BE2C (cell line): Measurements from ENCODE around the gene EPM2A.

Experiments
- DNase-seq: peaks from one replicate; pipeline ENCODE4 v3.0.0-alpha.2; 2020
- H3K27me3 ChIP-seq: fragments of 250-450 bp; sonication (Bioruptor Pico); 2 replicates; pipeline ENCODE4 v1.5.1; 2020; ENCODE audit warnings: mild to moderate bottlenecking
- H3K36me3 ChIP-seq: fragments of 250-450 bp; sonication (Bioruptor Pico); 2 replicates; pipeline ENCODE4 v1.5.1; 2020; ENCODE audit warnings: mild to moderate bottlenecking
- H3K4me1 ChIP-seq: fragments of 250-450 bp; sonication (Bioruptor Pico); 2 replicates; pipeline ENCODE4 v1.5.1; 2020
- H3K4me3 ChIP-seq: 2 replicates; pipeline ENCODE4 v1.5.1; 2011; ENCODE audit warnings: low read depth, low read length
- H3K9me3 ChIP-seq: fragments of 250-450 bp; sonication (Bioruptor Pico); 2 replicates; pipeline ENCODE4 v1.5.1; 2020
- TF ChIP-seq, protein P1 (sequence below): IDR thresholded peaks from 2 replicates; pipeline ENCODE4 v1.5.1; 2012; ENCODE audit warnings: mild to moderate bottlenecking, low read depth, low read length

The EPM2A gene

DNA sequence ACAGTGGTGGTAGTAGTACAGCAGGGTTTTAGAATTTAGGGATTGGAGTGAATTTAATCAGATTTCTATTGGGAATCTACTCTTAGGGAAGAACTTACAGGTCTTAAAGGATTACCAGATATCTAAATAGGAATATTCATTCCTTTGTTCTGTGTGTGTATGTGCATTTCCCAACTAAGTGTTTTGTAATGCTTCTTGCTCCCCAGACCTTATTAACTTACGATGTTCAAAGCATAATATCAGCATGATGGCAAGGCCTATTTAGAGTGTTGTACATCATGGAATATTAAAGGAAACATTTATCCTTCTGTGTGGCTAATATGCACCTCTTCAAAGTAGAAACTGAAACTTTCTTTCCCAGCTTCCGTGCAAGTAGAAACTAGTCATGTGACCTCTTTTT, 133.9 kb downstream of the EPM2A start:
- H3K36me3 ChIP-seq, result no peaks in the 10 kb centered on the region
- no peak overlapping the region for H3K4me3 ChIP-seq
- H3K9me3 ChIP-seq, result no peaks in the 10 kb centered on the region
- DNase-seq, result no peak
- no peaks in the 10 kb centered on the region for H3K4me1 ChIP-seq
- TF ChIP-seq, protein P1, sequence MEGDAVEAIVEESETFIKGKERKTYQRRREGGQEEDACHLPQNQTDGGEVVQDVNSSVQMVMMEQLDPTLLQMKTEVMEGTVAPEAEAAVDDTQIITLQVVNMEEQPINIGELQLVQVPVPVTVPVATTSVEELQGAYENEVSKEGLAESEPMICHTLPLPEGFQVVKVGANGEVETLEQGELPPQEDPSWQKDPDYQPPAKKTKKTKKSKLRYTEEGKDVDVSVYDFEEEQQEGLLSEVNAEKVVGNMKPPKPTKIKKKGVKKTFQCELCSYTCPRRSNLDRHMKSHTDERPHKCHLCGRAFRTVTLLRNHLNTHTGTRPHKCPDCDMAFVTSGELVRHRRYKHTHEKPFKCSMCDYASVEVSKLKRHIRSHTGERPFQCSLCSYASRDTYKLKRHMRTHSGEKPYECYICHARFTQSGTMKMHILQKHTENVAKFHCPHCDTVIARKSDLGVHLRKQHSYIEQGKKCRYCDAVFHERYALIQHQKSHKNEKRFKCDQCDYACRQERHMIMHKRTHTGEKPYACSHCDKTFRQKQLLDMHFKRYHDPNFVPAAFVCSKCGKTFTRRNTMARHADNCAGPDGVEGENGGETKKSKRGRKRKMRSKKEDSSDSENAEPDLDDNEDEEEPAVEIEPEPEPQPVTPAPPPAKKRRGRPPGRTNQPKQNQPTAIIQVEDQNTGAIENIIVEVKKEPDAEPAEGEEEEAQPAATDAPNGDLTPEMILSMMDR, result no peak
- no peaks in the 10 kb centered on the region for H3K27me3 ChIP-seq

DNA sequence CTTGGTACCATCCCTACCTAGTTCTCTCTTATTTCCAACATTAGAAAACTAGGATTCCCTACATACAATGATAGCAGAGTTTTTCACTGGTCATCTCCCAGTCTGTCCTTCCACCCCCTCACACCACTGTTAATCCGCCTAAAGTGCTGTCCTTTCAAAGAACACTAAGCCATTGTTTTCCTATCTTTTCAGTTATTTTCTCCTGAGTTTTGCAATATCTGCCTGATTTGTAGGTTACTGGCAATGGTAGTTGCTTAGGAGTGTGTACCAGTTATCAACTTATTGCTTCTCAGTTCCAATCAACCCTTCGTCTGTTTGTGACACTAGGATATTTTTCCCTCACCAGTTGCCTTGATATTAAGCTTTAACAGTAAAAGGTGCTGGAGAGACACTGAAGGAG, 135.0 kb downstream of the EPM2A start:
- Histone ChIP-seq H3K4me3 (no peak overlapping the region), H3K9me3 (no peaks in the 10 kb centered on the region), H3K27me3 (no peaks in the 10 kb centered on the region), H3K36me3 (no peaks in the 10 kb centered on the region), H3K4me1 (no peaks in the 10 kb centered on the region)
- TF ChIP-seq, protein P1, result no peak
- DNase-seq, result no peak

DNA sequence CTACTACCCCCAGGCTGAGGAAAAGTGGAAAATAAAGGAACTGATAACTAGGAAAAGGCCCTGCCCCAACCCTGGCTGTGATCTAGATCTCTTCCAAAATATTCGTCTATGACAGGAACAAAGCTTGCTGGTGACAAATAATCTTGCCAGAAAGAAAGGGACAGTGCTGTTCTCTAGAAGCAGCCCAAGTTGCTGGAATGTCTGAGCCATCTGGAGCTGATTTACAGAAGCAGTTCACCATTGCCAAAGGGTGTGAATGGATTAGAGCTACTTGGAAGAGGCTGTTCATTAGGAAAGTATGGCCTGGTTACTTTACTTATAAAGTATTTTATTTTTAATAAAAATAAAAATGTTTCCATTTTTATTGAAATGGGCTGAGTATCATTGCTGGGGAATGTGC, 146.3 kb downstream of the EPM2A start:
- H3K27me3 ChIP-seq, result no peaks in the 10 kb centered on the region
- no peaks in the 10 kb centered on the region for H3K9me3 ChIP-seq
- no peak overlapping the region for H3K4me3 ChIP-seq
- no peak for DNase-seq
- H3K4me1 ChIP-seq, result no peaks in the 10 kb centered on the region
- H3K36me3 ChIP-seq, result no peaks in the 10 kb centered on the region
- TF ChIP-seq, protein P1, result no peak

DNA sequence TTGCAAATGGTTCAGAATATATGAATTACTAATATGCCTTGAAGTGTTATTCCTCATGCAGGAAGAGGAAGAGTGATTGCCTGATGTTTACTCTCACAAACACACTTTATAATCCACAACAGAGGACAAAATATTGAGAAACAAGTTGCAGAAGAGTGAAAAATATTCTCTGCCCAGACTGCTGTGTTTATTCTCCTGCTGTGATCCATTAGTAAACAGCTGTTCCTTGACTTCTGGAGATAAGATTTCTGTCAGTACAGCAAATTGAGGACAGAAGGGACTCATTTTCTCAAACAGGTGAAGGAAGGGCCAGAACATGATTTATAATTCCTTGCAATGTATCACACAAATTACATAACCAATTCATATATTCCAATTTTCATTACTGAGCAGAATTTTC, 148.0 kb downstream of the EPM2A start:
- Histone ChIP-seq H3K27me3 (no peaks in the 10 kb centered on the region), H3K36me3 (no peaks in the 10 kb centered on the region), H3K9me3 (no peaks in the 10 kb centered on the region), H3K4me3 (no peak overlapping the region), H3K4me1 (no peaks in the 10 kb centered on the region)
- DNase-seq, result no peak
- TF ChIP-seq, protein P1, result no peak

DNA sequence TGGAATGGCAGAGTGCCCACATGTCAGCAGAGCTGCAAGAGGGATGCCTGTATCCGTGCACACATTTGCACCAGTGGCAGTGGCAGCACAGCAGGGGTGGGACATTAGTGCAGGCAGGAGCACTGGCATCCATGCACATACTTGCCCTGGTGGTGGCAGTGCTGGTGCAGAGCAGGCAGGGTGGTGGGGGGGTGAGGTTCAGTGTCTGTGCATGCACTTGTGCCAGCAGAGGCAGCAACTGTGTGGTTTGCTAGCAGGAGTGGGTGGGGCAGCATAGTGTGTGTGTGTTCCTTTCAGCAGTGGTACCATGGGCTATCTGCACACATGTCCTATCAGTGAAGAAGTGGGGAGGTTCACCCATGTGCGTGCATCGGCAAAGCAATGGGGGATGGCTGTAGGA, 151.6 kb downstream of the EPM2A start:
- Histone ChIP-seq H3K4me3 (no peak overlapping the region), H3K27me3 (no peaks in the 10 kb centered on the region), H3K4me1 (no peaks in the 10 kb centered on the region), H3K36me3 (no peaks in the 10 kb centered on the region), H3K9me3 (no peaks in the 10 kb centered on the region)
- no peak for DNase-seq
- TF ChIP-seq, protein P1, result no peak
